B cell (primary cell): ENCODE data around the gene STAT1. TPM values are rescaled to one million over a fixed set of nuclear protein-coding genes. Genes with fewer than 3 reads are reported as not detected.

ENCODE experiments used
- ATAC-seq: fragments of 200-7000 bp; cut with Tn5 transposase; one replicate; pipeline ENCODE4 v1.10.0; 2021; ENCODE audit warnings: low read depth, mild to moderate bottlenecking, moderate number of reproducible peaks, moderate library complexity
- CTCF ChIA-PET: fragments of 350-600 bp; sonication (Branson Sonifier 250); formaldehyde crosslinking; loops from one replicate; lab custom pipeline; 2021; ENCODE audit warnings: antibody characterized with exemption, inconsistent platforms; lab: Charles Lee
- POLR2A ChIA-PET: fragments of 350-600 bp; sonication (Branson Sonifier 250); formaldehyde crosslinking; loops from one replicate; lab custom pipeline; 2021; ENCODE audit warnings: antibody characterized with exemption; lab: Charles Lee
- DNase-seq: peaks from one replicate; pipeline ENCODE4 v3.0.0; 2013
- H2AFZ ChIP-seq: 2 replicates; pipeline ENCODE4 v1.6.1; 2012; ENCODE audit warnings: mild to moderate bottlenecking, low read depth, low read length; ENCODE audit not compliant: insufficient read depth, poor library complexity, severe bottlenecking
- H3K27ac ChIP-seq, 2 donors: 1 replicate in 1 of 2; 2 replicates in 1 of 2; pipeline ENCODE4 v1.5.1; 2012 to 2013; ENCODE audit warnings: low read length in 2 of 2, mild to moderate bottlenecking in 2 of 2, moderate library complexity in 1 of 2
- H3K27me3 ChIP-seq, 4 experiments: fragments of 200-600 bp in 1 of 4; sonication (generic) in 1 of 4; replicated peaks in 1 of 4; 1 replicate in 2 of 4; 2 replicates in 2 of 4; pipeline versions ENCODE4 v1.6.1 to v1.7.0; 2013 to 2016; ENCODE audit warnings: low read length in 3 of 4, mild to moderate bottlenecking in 2 of 4, mixed read lengths in 1 of 4, moderate library complexity in 1 of 4; ENCODE audit not compliant: insufficient read depth in 4 of 4, control insufficient read depth in 3 of 4; ENCODE audit errors: control extremely low read depth in 1 of 4
- H3K36me3 ChIP-seq, 2 experiments: replicated peaks in 1 of 2; 1 replicate in 1 of 2; 2 replicates in 1 of 2; pipeline versions ENCODE4 v1.6.1 to v1.7.1; 2013; ENCODE audit warnings: low read length in 1 of 2; ENCODE audit not compliant: insufficient read depth in 2 of 2, control insufficient read depth in 1 of 2; ENCODE audit errors: control extremely low read depth in 1 of 2, extremely low read depth in 1 of 2
- H3K4me1 ChIP-seq, 2 donors: fragments of 200-600 bp in 1 of 2; sonication (generic) in 1 of 2; 1 replicate in 1 of 2; 2 replicates in 1 of 2; pipeline versions ENCODE4 v1.5.1 to v1.6.1; 2013 to 2017; ENCODE audit warnings: low read length in 2 of 2; ENCODE audit not compliant: control insufficient read depth in 2 of 2, insufficient read depth in 2 of 2
- H3K4me2 ChIP-seq: replicated peaks from 2 replicates; pipeline ENCODE3; 2012; ENCODE audit warnings: mild to moderate bottlenecking, low read depth, low read length; ENCODE audit not compliant: poor library complexity, severe bottlenecking
- H3K4me3 ChIP-seq, 5 experiments: fragments of 200-600 bp in 1 of 5; sonication (generic) in 1 of 5; 1 replicate in 3 of 5; 2 replicates in 2 of 5; pipeline versions ENCODE4 v1.5.1 to v1.7.0; 2011 to 2016; ENCODE audit warnings: low read length in 4 of 5, mild to moderate bottlenecking in 4 of 5, low read depth in 2 of 5, control low read depth in 1 of 5, moderate library complexity in 1 of 5; ENCODE audit not compliant: insufficient read depth in 1 of 5; ENCODE audit errors: control extremely low read depth in 1 of 5, extremely low read depth in 1 of 5
- H3K79me2 ChIP-seq: fragments of 200-600 bp; sonication (generic); one replicate; pipeline ENCODE4 v1.6.0; 2016; ENCODE audit warnings: low read length; ENCODE audit not compliant: control insufficient read depth, insufficient read depth
- H3K9ac ChIP-seq: fragments of 200-600 bp; sonication (generic); 2 replicates; pipeline ENCODE4 v1.6.1; 2017; ENCODE audit warnings: mild to moderate bottlenecking, low read length, moderate library complexity
- H3K9me3 ChIP-seq, 3 donors: one replicate each; pipeline versions ENCODE4 v1.6.1 to v1.7.1; 2013; ENCODE audit warnings: low read length in 2 of 3; ENCODE audit not compliant: control insufficient read depth in 2 of 3, insufficient read depth in 1 of 3; ENCODE audit errors: control extremely low read depth in 1 of 3
- H4K20me1 ChIP-seq: 2 replicates; pipeline ENCODE4 v1.6.0; 2012; ENCODE audit warnings: mild to moderate bottlenecking, low read length; ENCODE audit not compliant: insufficient read depth, control insufficient read depth, poor library complexity, severe bottlenecking
- H3K27ac Mint-ChIP-seq: one replicate; pipeline ENCODE4 v1.8.0; 2021; ENCODE audit warnings: mixed read lengths
- H3K27me3 Mint-ChIP-seq: one replicate; pipeline ENCODE4 v1.8.0; 2021; ENCODE audit warnings: mixed read lengths
- H3K4me1 Mint-ChIP-seq: one replicate; pipeline ENCODE4 v1.8.0; 2021; ENCODE audit warnings: mixed read lengths
- H3K4me3 Mint-ChIP-seq: one replicate; pipeline ENCODE4 v1.8.0; 2021; ENCODE audit warnings: mixed read lengths
- H3K9me3 Mint-ChIP-seq: one replicate; pipeline ENCODE4 v1.8.0; 2022; ENCODE audit warnings: mixed read lengths; ENCODE audit not compliant: insufficient read depth
- CTCF ChIP-seq: fragments of 200-600 bp; IDR thresholded peaks from one replicate; pipeline ENCODE4 v1.8.0; 2022; ENCODE audit warnings: antibody characterized with exemption, mild to moderate bottlenecking
- EZH2 ChIP-seq: IDR thresholded peaks from 2 replicates; pipeline ENCODE4 v1.6.1; 2012; ENCODE audit warnings: borderline replicate concordance, low read depth, mild to moderate bottlenecking, moderate library complexity, low read length; ENCODE audit not compliant: insufficient read depth, poor library complexity, severe bottlenecking
- WGBS: methylation state at CpG from one replicate; pipeline ENCODE4 v1.1.5; 2013; ENCODE audit warnings: missing lambda C conversion rate; ENCODE audit not compliant: insufficient coverage; 5-methylcytosine and 5-hydroxymethylcytosine counted together
- intact Hi-C: fragments of 100-400 bp; cut with micrococcal nuclease; formaldehyde crosslinking; loops from one replicate; pipeline ENCODE4 v1.10.0; 2022
- polyA minus RNA-seq: library from RNA; depleted of rRNA, polyadenylated mRNA; stranded (reverse); fragments of >200 nt; gene quantifications from 2 replicates; pipeline ENCODE4 v1.2.3, GENCODE V29; 2012
- polyA plus RNA-seq: library from polyadenylated mRNA; depleted of rRNA; stranded (reverse); fragments of >200 nt; gene quantifications from 2 replicates; pipeline ENCODE4 v1.2.3, GENCODE V29; 2012
- total RNA-seq, 2 donors: library from RNA; stranded (reverse); fragments of 120-200 nt in 1 of 2; gene quantifications; 1 replicate in 1 of 2; 2 replicates in 1 of 2; pipeline versions ENCODE4 v1.2.3 to v1.2.4, GENCODE V29; 2013 to 2022

The STAT1 gene
- total RNA-seq = 50.9 and 53.8 TPM in 2 replicates
- total RNA-seq (2013) = 71.1 TPM
- 20.3 and 20.5 TPM in 2 replicates for polyA plus RNA-seq
- 60.0 and 63.2 TPM in 2 replicates for polyA minus RNA-seq

GRCh38 chr2:191013932-191014652 is at the start of gene STAT1:
Gene STAT1, minus strand, starts transcription at chr2:191014171. Its CDS starts 4,168 bp downstream, at chr2:191010003.
- Histone ChIP-seq H2AFZ (peak within 1 kb of the TSS; percentile 91), H3K36me3 (peaks cover 1 to 7% of the 10 kb centered on the region in 2 experiments), H3K27me3 (no peaks in the 10 kb centered on the region), H3K79me2 (peaks cover 42% of the 10 kb centered on the region), H3K9me3 (no peaks in the 10 kb centered on the region), H3K27ac (peak within 1 kb of the TSS; percentile 84 to 93), H3K9ac (peak within 1 kb of the TSS; percentile 84), H3K4me2 (peak within 1 kb of the TSS; percentile 74), H3K4me3 (peak within 1 kb of the TSS; percentile 81 to 96 (median 92)), H3K4me1 (peaks cover 35 to 42% of the 10 kb centered on the region in 2 donors), H4K20me1 (peaks cover 16% of the 10 kb centered on the region)
- H3K27me3 Mint-ChIP-seq = no peaks in the 10 kb centered on the region
- ATAC-seq = peak; percentile 93
- H3K27ac Mint-ChIP-seq = no peak within 1 kb of the TSS
- WGBS = under 1% methylated on average over 68 of the region's 68 CpGs
- ChIA-PET CTCF (interaction anchor here (1.1 to 1.2 kb wide), 2 partner anchors 141 to 163 kb away, joined by 4 to 7 read pairs; no protein-coding TSS in a partner anchor), POLR2A (interaction anchor here (0.5 to 1.2 kb wide), 2 partner anchors 9 to 35 kb away, joined by 4 to 8 read pairs; no protein-coding TSS in a partner anchor)
- no peak for TF ChIP-seq CTCF
- DNase-seq = peak; percentile 96
- H3K4me3 Mint-ChIP-seq = no peak within 1 kb of the TSS
- no peaks in the 10 kb centered on the region for H3K9me3 Mint-ChIP-seq
- intact Hi-C loops = loop anchor here (1.0 to 5.0 kb wide), 4 partner anchors 134 to 1232 kb away; partner anchors contain the start of genes GLS, NAB1, NEMP2 and ORMDL1
- peaks cover 23% of the 10 kb centered on the region for H3K4me1 Mint-ChIP-seq

GRCh38 chr2:191063584-191063983 is 49.6 kb upstream of the STAT1 start:
- Histone ChIP-seq H3K36me3 (no peaks in the 10 kb centered on the region), H3K4me1 (no peaks in the 10 kb centered on the region), H3K4me2 (no peak overlapping the region), H3K27ac (no peak overlapping the region), H2AFZ (no peak overlapping the region), H3K79me2 (no peaks in the 10 kb centered on the region), H4K20me1 (no peaks in the 10 kb centered on the region), H3K9ac (no peak overlapping the region), H3K27me3 (peaks cover 0 to 4% (median 2%) of the 10 kb centered on the region in 4 experiments), H3K4me3 (no peak overlapping the region), H3K9me3 (no peaks in the 10 kb centered on the region)
- Mint-ChIP-seq H3K27ac (no peak overlapping the region), H3K4me3 (no peak overlapping the region), H3K9me3 (no peaks in the 10 kb centered on the region), H3K4me1 (peaks cover 3% of the 10 kb centered on the region), H3K27me3 (peaks cover 15% of the 10 kb centered on the region)
- ATAC-seq (no peak), DNase-seq (no peak)
- no CpG with 5 or more reads among the region's 1 CpG for WGBS
- ChIA-PET POLR2A (no interaction called here), CTCF (interaction anchor here (0.9 kb wide), 1 partner anchor 91 kb away, joined by 3 read pairs; no protein-coding TSS in a partner anchor)
- TF ChIP-seq CTCF (no peak), EZH2 (no peak)
- intact Hi-C loops = no loop called here
